Inflammatory macrophage treated with lipopolysaccharide for 4 hours (primary cell): ENCODE data around the gene OPRL1.
"Not testable (repeated sequence)": the region's sequence is repeated elsewhere in the genome, so short reads cannot be mapped to it uniquely, and the experiment has no call there.

Source experiments
- DNase-seq: peaks from one replicate; pipeline ENCODE4 v3.0.0-alpha.2; 2020

OPRL1 gene

DNA sequence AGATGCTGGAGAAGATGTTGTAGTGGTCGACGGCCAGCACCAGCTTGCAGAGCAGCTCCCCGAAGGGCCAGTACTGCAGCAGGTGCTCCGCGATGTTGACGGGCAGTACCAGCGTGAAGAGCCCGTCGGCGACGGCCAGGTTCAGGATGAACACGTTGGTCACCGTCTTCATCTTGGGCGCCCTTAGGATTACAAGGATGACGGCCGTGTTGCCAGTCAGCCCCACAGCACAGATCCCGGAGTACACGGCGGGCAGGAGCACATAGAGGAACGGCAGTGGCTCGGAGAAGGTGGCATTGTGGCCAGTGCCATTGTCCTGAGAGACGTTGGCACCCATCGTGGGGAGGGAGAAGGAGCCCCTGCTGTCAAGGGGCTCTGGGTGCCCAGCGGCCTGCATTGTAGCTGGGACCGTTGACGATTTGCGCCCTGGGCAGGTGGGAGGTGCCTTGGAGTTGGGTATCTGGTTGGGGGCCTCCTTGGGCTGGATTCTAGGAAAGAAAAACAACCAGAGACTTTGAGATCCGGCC, 26.6 kb downstream of the OPRL1 start:
- no peak for DNase-seq

DNA sequence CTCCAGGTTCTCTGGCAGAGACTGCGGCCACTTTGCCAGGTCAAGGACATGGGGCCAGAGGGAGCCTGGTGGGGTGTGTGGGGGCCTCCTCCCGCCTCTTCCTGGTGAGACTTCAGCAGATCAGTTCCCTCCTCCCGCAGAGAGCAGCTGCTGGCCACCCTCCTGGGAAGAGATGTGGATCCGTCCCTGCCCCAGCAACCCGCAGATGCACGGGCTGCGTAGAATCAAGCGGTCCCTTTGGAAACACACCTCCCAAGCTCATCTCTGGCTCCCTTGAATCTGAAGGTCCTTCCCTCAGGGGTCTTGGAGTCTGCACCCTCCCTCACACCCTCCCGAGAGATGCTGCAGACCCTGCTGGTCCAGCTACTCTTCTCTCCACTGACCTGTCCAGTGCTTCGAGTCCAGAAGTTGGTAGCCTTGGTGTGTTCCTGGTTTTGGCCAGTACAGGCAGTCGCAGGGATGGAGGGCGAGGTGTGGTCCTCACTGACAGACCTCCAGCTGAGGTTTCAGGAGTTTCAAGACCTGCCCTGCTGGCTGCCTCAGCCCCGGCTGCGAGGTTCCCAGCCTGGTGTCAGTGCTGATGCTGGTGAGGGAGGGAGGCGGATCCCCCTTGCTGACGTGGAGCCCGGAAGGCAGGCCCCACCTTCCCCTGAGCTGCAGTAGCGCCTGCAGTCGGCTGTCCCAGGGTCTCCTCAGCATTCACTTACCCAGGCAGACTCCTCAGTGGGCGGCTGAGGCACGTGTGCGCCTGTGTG, 27.3 kb downstream of the OPRL1 start, which contains the start of gene NPBWR2:
TSS of gene NPBWR2 (minus strand) at position 585 of the 755 bp plus-strand sequence. CDS start 734 bp downstream, outside the sequence.
- DNase-seq = no peak

DNA sequence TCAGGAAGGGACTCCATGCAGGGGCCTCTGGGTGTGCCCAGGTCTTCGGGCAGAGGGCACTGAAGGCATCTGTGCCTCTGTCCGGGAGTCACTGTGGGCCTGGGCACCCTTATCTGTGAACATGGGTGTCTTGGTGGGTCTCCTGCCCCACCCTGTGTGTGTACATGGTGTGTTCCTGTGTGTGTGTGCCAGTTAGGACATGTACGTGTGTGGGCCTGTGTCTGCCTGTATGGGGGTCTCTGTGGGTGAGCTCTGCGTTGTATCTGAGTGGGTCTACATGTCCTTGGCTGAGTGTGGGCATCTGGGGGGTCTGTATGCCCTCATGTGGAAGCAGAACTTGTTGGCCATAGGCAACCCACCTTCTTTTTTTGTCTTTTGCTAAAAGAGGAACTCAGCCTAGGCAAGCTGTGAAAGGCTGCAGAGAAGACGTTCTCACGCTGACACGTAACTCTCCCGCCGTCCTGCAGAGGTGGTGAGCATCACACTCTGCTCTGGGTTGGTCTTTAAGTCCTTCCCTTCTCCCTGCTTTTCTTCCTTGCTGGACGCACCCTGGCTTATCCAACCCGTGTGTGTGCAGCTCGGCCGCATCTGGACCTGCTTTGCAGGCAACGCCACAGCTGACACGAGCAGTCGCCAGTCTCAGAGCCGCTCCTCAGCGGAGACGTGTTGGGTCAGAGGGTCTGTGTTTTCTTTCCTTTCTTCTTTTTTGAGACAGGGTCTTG, 28.0 kb downstream of the OPRL1 start:
- peak; percentile 61 for DNase-seq

DNA sequence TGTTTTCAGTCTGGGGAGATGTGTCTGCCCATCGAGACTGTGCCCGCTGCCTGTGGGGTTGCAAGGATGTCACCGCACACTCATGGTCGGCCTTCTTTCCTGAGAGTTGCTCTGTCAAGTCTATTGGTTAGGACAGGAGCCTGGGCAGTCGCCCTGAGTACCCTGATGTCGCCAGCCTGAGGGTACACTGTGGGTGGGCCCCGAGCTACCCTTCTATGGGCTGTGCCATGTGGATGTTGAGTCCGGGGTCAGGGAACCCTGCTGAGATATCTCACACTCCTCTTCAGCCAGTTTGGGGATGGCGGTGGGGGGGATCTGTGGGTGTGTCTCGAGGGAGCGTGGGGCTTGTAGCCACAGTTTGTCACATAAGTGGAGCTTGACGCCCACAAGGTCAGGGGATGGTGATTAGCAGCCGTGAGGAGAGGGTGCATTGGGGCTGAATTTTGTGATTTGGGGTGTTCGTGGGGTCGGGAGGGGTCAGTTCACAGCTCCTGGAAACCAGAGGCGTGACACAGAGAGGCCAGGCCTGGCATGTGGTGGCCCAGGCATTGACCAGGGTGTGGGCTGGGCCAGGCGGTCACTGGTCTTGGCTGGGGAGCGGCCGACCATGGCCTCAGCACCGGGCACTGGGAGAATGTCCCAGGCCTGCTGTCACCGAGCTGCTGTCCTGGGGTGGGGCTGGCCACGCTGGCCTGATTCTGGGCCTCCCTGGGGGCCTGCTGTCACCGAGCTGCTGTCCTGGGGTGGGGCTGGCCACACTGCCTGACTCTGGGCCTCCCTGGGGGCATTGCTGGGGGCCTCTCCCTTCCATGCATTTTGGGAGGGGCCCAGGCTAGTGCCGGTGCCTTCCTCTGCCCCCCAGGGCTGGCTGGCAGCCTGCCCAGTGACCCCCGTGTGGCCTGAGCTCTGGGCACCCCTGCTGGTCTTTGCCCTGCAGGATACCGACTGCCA, 29.1 kb downstream of the OPRL1 start:
- no peak for DNase-seq

DNA sequence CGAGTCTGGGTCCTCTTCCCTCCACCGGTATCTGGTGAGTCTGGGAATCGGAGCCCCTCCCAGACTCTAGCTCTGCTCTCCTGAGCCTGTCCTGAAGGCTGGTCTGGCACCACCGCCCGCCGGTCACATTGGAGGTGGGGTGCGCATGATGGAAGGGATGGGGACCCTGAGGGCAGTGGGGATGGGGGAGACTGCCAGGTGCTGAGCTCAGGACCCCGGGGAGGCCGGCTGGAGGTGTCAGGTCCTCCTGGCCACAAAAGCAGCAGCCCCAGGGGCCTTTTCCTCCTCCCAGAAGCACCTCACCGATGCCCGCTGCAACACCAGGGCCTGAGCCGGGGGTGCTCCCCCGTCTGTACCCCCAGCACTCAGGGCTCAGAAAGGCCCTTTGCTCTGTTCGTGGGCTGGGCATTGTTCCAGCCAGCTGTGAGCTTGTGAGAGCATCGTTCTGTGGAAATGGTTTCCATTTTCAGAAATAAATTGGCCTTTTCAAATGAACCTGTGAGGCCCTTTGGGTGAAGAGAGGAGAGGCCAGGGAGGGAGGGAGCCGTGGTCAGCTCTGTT, 30.0 kb downstream of the OPRL1 start:
- DNase-seq = no peak

DNA sequence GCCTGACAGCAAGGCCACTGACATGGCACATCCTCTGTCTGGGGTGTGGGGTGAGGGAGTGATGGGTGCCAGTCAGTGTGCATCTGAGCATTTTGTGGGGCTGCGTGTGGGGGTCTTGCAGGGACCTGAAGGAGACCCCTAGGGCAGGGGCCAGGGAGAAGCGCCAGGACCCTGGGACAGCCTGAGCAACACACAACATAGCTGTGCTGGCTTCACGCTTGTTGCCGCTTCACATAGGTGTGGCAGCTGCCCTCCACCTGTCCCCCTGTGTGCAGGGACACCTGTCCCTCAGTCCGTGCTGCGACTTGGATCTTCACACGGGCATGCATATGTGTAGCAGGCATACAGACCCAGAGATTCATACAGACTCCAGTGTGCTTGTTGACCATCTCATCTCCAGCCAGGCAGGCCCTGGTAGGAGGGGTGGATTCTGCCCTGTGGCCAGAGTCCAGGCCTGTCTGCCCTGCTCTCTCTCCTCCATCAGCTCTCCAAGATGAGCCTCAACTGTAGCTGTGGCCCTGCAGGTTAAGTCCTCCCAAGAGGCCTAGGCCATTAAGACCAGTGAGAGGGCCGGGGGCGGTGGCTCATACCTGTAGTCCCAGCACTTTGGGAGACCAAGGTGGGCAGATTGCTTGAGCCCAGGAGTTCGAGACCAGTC, 30.7 kb downstream of the OPRL1 start:
- no peak for DNase-seq

DNA sequence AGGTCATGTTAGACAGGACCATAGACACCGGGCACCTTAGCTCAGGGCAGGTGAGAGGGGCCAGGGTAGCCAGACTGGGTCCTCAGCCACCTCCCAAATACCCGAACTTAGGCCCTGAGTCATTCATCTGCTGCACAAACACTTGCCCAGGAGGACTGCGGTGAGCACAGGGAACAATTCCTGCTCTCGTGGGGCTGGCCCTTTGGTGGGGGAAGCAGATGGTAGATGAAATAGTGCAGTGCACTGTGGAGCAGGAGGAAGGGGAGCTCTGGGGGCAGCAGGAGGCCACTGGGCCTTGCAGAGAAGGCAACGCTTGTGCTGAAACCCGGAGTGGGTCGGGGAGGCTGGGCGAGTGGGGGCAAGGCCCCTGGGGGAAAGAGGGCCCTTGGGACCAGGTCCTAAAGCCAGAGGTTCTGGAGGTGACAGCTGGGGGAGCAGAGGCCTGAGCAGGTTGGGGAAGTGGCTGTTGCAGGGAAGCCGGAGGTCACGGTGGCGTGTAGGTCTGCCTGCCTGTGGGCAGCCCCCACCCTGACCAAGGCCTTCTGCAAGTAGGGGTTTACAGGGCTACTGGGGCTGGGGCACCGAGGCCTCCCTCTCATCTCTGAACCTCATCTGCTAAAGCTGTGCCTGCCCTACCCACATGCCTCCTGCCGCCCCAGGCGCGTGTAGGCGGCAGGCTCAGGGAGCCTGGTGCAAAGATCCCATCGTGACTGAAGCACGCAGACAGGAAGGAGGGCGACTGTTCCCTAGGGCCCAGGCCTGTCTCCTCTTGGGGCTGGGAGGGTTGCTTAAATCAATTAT, 32.2 kb downstream of the OPRL1 start:
- peak; percentile 20 for DNase-seq

DNA sequence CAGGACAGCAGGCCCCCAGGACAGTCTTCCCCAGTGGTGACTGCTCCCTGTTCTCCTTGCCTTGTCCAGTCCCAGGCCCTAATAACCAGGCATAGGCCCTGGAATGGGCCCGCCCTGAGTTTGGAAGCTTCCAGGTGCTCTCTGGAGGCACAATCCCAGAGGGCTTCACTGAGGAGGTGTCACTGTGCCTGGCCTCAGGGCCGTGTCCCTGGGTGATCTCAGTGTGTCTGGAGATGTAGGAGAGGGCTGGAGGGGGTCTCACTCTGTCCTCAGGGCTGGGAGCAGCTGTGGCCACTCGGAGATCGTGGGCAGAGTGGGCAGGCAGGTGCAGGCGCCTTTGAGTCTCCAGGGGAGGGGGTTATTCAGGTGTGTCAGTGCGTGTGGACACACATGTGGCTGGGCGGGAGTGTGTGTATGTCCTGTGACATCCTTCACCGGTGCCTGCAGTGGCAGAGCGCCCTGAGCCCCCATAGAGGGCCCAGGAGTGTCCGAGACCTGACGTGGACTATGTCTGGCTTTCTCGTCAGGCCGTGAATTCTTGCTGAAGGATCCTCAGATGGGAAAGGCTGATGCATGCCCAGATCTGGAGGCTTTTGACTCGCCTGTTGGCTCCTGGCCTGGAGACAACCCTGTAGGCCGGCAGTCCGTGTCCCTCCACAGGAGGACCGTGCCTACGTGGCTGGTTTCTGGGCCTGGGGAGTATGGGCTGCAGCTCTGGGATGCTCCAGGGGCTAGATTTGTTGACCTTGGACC, 33.0 kb downstream of the OPRL1 start:
- DNase-seq = no peak

DNA sequence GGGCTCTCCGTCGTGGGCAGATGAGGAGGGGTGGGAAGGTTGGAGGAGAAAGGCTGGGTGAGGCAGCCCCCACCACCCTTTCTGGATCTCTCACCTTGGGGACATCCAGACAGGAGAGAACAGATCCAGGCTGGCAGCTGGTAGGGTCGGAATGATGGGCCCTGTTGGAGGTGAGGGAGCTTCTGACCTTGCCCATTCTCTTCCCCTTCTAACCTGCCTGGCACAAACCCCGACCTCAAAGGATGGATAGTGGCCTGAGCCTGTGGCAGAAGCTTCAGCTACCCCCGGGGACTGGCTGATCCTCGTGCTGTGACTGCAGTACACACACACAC, 33.5 kb downstream of the OPRL1 start:
- DNase-seq = no peak

DNA sequence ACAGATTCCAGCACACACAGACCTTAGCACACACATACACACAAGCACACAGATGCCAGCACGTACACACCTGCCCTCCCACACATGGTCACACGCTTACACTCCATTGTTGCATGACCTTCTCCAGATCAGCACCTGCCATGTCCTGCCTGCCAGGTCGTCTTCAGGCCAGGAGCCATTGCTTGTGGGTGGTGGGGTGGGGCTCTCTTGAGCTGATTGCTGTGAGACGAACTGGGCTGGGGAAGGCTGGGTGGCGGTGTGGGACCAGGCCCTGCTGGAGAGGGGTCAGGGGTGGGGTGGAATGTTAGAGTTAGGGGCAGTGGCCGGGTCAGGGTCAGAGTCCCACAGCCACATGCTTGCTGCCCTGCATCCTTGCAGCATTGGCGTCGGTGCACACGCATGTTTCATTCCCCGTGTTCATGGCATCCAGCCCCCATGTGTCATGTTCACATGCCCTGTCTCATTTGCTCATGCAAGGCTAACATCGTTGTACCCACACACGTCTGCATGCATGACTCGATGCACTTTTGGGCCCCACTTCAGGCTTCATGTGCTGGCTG, 34.0 kb downstream of the OPRL1 start:
- no peak for DNase-seq

DNA sequence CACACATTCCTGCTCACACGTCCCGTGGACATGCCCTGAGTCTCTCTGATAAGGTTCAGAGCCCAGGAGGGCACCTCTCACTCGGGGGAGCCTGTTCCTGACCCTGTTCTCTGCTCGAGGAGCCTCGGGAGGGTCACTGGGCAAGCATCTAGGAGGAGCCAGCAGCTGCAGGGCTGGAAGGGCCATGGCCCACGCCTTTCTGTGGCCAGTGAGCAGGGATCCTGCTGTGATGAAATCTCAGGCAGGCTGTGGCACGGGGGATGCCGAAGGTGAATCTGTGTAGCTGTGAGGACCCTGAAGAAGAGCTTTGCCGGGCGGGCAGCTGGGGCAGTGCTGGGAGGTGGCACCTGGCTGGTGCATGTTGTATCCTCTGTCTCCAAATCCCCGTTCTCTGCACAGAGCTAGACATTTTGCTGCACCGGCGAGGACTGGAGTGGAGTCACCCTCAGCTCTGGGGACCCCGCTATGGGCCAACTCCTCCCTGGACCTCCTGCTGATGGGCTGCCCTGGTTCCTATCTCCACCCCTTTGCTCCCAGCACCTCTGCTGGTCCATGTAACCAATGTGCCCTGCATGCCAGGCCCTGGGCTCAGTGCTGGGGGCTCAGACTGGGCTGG, 34.6 kb downstream of the OPRL1 start:
- no peak for DNase-seq

DNA sequence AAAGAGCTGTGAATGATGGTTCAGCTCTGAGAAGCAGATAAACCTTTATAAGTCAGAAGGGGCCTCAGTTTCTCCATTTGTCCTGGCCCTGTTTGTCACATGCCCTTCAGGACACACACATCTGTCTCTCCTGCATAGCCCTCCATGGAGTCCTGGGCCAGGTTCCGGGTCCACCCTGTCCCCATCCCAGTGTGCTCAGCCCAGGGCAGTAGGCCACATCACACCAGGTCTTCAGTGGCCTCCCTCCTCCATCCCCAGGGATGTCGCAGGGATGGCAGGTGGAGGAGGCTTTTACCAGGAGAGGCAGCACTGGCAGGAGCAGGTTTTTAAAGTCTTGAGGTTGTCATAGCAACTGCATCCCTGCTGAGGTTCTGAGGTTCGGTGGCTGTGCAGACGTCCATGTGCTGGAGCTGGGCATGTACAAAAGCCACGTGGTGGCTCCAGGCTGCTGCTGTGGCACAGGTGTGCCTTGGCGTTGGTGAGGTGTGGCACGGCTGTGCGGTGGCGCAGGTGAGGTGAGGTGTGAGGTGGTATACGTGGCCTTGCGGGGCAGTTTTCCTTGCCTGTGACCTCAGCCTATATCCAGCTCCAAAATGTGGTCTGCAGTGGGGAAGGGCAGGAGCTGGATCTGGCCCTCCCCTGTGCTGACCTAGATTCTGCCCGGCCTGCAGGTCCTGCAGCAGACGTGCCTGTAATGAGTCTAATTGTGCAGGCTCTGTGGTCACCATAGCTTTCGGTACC, 35.5 kb downstream of the OPRL1 start:
- no peak for DNase-seq

DNA sequence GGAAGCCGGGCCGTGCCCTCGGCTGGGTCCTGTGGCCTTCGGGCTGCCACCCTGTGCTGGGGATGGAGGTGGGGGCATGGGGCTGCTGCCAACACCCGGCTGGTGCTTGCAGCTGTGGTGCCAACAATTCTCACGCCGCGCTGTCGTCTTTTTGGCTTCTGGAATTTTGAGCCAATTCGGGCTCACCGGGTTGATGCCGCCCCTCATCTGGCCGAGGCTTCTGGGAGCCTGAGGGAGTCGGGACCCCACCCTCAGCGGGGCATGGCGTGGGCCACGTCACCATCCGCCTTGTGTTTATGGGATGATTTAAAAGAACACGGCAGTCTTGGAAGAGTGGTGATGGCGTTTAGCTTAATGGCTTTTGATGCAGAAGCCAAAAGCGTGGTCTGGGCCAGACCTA, 36.1 kb downstream of the OPRL1 start:
- no peak for DNase-seq

DNA sequence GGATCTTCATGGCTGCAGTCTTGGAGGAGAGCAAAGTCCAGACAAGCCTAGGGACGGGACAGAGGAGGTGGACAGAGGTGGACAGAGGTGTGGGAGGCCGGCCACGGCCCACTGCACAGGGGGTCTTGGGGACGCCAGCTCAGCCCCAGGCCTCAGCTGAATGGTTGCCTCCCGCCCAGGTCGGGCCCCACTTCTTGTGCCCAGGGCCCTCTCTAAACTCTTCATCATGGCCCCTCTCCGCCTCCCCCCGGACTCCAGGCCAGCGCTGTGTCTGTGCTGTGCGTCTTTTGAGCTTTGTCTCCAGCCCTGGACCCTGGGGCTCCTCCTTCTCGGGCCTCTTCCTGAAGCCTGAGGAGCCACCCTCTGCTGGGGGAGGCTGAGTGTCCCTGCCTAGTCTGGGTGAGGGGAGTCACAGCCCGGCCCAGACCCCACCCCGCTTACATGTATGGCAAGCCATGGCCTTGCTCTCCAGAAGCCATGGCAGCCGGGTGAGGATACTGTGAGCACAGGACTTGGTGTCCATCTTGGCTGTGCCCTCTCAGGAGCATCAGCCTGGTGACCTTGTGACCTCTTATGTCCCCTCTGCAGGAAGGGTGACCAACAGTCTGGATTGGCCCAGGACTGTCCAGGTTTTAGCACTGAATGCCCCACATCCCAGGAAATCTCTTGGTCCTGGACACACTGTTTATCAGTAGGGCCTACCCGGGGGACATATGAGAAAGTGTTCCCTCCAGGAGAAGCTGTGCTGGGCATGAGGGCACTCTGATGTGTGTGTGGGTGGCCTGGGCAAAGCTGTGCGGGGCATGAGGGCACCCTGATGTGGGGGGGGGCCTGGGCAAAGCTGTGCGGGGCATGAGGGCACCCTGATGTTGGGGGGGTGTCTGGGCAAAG, 36.9 kb downstream of the OPRL1 start:
- DNase-seq = no peak

DNA sequence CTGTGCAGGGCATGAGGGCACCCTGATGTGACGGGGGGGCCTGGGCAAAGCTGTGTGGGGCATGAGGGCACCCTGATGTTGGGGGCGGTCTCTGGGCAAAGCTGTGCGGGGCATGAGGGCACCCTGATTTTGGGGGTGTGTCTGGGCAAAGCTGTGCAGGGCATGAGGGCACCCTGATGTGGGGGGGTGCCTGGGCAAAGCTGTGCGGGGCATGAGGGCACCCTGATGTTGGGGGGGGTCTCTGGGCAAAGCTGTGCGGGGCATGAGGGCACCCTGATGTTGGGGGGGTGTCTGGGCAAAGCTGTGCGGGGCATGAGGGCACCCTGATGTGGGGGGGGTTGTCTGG, 37.5 kb downstream of the OPRL1 start:
- not testable (repeated sequence) for DNase-seq

DNA sequence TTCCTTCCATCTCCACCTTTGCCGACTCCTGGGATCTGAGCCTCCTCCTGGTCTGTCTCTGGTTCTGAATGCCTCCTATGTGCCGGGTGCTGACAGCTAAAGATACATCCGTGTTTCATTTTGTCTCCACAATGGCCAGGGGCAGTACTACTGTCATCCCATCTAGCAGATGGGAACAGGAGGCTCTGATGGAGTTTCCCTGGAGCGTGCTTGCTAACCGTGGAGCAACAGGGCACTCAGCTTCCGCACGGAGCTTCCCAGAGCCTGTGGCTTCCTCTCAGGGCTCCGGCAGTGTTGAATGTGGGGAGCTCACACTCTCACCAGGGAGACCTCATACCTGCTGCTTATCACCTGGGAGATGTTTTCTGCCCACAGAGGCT, 39.4 kb downstream of the OPRL1 start:
- DNase-seq = no peak

DNA sequence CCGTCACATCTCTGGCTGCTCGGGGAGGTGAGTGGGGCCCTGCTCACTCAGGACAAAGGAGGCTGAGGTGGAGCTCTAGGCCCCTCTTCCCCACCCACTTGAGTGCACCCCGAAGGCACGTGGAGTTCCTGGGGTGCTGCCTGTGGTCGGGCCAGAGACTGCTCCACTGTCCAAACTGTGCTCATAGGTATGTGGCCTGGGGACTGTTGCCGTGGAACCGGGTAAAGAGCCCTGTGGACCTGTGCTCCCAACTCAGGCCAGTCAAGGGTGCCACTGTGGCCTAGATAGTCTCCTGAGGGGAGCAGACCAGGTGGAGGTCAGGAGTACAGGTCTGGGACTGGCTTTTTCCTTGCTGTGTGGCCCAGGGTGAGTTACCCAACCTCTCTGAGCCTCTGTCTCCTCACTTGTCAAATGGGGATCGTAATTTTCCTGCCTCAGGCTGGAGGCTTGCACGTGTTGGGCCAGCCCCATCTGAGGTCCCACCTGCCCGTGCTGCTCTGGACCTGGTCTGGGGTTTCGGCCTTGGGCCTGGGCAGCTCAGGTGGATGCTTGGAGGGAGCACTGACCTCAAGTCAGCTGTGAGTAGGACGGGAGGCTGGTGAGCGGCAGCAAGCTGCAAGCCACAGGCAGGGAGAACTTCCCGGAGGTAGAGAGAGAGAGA, 39.9 kb downstream of the OPRL1 start:
- no peak for DNase-seq

DNA sequence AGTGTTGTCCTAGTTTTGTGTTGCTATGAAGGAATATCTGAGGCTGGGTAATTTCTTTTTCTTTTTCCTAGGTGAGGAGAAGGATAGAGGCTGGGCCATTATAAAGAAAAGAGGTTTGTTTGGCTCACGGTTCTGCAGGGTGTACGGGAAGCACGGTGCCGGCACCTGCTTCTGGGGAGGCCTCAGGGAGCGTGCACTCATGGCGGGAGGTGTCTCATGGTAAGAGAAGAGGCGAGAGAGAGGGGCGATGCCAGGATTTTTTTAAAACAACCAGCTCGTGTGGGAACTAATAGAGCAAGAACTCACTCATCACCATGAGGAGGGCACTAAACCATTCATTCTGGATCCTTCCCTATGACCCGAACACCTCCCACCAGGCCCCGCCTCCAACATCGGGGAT, 41.7 kb downstream of the OPRL1 start:
- no peak for DNase-seq
